ENCODE data around the gene PARD3B.

PARD3B gene

GRCh38 chr2:205032093-205032551 lies 486.8 kb downstream of the PARD3B start:
- no peak for DNase-seq

DNA sequence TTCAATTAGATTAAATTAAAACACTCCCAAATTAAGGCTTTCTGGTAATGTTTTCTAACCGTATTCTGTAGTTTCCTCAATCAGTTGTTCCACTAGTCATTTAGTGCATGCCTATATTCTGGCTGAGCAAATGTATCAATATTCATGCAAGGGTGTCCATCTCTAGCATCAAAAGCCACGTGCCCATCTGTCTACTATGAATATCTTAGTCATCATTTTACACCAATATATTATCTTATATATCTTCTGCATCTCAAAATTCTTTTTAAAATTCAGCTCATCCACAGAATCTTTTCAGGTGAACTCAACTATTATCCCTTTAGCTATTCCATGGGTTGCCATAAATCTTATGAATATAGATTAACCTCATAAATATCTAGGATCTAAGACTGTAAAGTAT lies 488.2 kb downstream of the PARD3B start:
- DNase-seq, result no peak

- no peak for DNase-seq
Measured at GRCh38 chr2:205034034-205034433, 488.8 kb downstream of the PARD3B start.

DNA sequence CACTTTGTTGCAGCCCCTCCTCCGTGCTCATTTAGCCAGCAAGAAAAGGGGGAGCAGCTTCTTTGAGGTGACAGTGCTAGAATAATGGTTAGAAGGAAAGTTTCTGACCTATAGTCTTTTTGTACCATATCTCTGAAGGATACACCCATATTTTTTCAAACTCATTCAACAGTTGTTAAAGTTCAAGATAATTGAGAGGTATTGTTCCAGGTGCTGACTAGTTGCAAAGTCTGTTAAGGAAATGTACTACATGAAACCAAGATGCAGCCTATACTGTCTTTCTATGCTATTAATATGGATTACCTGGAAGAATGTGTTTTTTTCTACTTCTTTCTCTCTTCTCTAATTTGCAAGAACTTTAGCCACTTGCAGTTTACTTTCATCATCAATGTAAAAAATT lies 495.0 kb downstream of the PARD3B start:
- DNase-seq, result no peak

GRCh38 chr2:205041472-205042130 lies 496.3 kb downstream of the PARD3B start:
- no peak for DNase-seq

DNA sequence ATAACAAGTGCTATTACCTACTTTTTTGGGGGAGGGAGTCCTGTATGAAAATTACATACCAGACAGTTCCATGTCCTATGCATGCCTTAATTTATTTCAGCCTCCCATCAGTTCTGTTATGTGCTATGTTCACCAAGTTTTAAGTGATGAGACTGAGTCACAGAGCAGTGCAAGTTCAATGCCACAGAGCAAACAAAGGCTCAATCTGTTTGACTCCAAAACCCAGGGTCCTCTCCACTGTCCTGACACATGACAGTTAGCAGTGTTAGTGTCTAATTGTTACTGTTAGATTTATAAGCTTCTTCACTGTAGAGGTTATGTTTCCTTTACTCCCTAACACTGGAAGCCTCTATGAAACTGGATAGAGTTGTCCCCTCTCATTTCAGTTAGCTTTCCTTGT lies 498.0 kb downstream of the PARD3B start:
- DNase-seq, result no peak

DNA sequence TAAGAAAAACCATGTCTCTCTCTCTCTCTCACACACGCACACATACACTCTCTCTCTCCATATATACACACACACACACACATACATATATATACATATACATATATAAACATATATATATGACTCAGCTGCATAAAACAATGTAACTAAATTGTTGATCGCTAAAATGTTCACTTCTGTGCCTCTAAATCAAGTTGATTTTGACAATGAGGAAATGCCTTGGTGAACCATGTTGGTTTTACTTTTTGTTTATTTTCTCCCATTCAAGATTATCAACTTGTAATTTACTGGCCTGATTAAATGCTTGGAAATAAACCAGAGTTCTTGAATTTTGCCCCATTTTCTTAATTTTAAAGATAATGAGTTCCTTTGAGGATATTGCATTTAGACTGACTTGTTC lies 500.4 kb downstream of the PARD3B start:
- DNase-seq, result no peak

DNA sequence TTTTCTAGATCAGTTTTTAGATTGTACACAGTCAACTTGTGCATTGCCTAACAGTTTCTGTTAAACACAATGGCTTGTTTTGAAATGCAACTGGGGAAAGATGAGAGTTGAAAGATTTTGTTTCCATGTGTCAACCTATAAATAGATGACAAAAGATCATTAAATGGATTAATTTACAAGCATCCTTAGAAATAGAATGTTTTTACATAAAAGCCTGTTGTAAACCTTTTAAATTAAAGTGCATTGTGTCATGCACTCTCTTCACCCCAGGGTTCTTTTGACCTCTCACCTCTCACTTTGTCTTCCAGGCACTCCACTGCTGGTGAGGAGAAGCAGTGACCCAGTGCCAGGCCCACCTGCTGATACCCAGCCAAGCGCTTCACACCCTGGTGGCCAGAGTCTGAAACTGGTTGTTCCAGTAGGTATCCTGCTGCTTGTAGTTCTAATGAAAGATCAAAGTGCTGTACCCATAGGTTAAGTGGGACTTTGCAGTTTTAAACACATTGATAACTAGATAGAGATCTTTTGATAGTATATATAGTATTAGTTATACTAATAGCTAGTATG lies 502.1 kb downstream of the PARD3B start:
- no peak for DNase-seq

GRCh38 chr2:205051417-205051816 lies 506.1 kb downstream of the PARD3B start:
- DNase-seq, result no peak

GRCh38 chr2:205052781-205053180 lies 507.5 kb downstream of the PARD3B start:
- DNase-seq, result no peak

DNA sequence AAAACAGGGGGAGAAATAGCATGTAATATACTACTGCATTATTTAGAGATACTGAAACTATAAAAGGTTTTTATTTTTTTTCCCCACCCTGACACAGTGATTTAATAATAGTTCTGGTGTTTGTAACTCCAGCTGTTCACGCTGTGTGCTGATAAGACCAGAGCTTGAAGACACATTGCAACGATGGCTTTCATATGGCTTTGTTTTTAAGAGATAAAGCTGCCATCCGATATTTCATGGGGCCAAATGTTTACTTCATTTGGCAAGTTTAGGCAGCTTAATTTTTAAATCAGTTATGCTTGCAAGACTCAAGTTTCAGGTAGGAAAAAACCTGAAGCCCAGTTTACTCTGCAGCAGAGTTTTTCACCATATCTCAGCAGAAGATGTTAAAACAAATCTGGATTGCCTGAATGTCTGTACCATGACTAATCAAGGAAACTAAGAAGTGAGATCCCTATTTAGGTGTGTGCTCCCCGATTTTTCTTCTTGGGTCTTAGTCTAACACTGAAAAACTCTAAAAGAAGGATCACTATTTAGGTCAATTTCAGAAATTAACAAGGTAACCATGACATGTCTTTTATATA lies 508.6 kb downstream of the PARD3B start:
- DNase-seq, result no peak

DNA sequence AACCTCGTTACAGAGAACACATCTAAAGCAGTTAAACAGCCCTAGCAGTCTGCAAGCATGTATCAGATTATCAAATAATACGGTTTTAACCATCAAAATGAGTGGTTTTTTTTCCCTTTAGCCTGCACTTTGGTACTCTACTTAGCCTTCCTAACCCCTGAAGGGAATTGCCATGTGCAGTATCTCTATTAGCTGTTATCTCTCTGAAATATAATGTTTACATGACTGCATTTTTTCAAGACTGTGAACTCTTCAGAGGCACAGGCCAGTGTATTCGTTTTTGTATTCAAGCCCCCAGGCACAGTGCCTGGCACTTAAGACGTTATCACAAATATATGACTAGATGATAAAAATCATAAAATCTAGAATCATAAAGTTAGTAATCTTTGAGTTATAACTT lies 509.5 kb downstream of the PARD3B start:
- DNase-seq, result no peak

- no peak for DNase-seq
Measured at GRCh38 chr2:205055251-205055650, 510.0 kb downstream of the PARD3B start.

DNA sequence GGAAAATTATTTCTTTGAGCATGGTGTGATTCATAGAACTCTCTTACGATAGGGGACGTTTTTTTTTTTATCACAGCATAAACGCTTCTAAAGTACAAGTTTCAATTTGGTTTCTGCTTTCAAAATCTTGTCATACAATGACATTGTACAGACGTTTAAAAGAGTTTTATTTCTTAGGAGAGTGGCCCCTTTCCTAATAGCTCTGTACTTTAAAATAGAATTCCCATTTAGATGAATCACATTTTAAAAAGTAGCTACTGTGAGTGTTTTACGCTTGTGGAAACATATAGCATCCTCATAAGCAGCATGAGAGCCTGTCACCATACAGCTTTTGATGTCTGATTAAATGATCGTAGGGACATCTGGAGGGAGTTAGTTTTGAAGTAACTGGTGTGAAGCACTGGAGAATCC lies 510.9 kb downstream of the PARD3B start:
- DNase-seq, result no peak

GRCh38 chr2:205058409-205058808 lies 513.1 kb downstream of the PARD3B start:
- DNase-seq, result no peak

DNA sequence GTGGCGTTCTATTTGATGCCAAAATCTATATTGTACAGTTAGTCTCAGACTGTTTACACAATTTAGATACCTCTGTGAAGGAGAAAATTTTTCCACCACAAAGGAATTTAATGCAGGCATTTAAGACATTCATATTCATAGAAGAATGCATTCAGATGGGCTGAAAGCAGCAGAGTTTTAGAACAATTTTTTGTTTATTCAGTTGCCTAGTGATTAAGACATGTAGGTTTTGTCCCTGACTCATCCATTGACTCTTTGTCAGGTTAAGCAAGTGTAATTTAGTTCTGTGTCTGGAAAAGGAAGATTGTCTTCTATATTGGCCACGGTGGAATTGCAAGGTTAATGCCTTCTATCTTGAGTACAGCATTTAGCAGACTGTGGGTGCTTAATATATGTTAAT lies 515.0 kb downstream of the PARD3B start:
- no peak for DNase-seq

GRCh38 chr2:205066081-205066480 lies 520.8 kb downstream of the PARD3B start:
- DNase-seq, result no peak

GRCh38 chr2:205069928-205070327 lies 524.7 kb downstream of the PARD3B start:
- no peak for DNase-seq

GRCh38 chr2:205070889-205071288 lies 525.6 kb downstream of the PARD3B start:
- no peak for DNase-seq

GRCh38 chr2:205073433-205074020 lies 528.3 kb downstream of the PARD3B start:
- DNase-seq, result no peak

DNA sequence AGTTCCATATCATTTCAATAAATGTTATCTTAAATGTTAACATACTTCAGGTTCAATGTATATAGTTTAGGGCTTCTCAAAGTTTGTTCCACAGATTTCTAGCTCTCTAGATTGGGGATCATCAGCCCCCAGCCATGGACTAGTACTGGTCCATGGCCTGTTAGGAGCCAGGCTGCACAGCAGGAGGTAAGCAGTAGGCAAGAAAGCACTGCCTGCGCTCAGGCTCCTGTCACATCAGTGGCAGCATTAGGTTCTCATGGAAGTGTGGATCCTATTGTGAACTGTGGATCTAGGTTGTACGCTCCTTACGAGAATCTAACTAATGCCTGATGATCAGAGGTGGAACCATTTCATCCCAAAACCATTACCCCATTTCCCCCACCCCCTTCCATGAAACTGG lies 531.1 kb downstream of the PARD3B start:
- DNase-seq, result no peak

GRCh38 chr2:205077159-205077558 lies 531.9 kb downstream of the PARD3B start:
- no peak for DNase-seq

DNA sequence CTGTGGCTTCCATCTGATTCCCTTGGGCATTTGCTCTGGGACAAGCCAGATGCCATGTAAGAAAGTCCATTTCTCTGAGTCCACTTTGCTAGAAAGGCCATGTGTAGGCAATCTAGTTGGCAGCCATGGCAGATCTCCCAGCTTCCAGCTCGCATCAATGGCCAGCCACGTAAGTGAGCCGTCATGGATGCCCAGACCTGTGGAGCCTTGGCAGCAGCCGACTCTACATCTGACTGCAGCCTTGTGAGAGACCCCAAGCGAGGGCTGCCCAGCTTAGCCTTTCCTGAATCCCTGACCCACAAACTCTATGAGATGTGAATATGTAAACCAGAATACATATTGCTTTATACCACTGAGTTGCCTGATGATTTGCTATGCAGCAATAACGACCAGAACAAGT lies 533.5 kb downstream of the PARD3B start:
- DNase-seq, result no peak

DNA sequence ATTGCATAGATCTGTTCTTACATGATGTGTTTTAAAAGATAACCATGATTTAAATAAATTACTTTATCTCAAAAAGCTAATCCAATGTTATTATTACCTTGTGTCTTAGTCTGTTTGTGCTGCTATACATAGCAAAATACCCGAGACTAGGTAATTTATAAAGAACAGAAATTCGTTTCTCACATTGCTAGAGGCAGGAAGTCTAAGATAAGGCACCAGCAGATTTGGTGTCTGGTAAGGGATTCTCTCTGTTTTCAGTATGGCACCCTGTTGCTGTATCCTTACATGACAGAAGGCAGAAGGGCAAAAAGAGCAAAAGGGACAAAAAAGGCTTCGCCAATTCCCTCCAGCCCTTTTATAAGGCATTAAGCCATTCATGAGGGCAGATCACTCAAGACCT lies 533.9 kb downstream of the PARD3B start:
- no peak for DNase-seq
